NCI-H524 (cell line): ENCODE data around the gene KTN1.

ENCODE experiments used
- DNase-seq, 2 experiments: peaks; one replicate each; lab custom pipeline; 2025; lab: John Stamatoyannopoulos, UW

The KTN1 gene, protein sequence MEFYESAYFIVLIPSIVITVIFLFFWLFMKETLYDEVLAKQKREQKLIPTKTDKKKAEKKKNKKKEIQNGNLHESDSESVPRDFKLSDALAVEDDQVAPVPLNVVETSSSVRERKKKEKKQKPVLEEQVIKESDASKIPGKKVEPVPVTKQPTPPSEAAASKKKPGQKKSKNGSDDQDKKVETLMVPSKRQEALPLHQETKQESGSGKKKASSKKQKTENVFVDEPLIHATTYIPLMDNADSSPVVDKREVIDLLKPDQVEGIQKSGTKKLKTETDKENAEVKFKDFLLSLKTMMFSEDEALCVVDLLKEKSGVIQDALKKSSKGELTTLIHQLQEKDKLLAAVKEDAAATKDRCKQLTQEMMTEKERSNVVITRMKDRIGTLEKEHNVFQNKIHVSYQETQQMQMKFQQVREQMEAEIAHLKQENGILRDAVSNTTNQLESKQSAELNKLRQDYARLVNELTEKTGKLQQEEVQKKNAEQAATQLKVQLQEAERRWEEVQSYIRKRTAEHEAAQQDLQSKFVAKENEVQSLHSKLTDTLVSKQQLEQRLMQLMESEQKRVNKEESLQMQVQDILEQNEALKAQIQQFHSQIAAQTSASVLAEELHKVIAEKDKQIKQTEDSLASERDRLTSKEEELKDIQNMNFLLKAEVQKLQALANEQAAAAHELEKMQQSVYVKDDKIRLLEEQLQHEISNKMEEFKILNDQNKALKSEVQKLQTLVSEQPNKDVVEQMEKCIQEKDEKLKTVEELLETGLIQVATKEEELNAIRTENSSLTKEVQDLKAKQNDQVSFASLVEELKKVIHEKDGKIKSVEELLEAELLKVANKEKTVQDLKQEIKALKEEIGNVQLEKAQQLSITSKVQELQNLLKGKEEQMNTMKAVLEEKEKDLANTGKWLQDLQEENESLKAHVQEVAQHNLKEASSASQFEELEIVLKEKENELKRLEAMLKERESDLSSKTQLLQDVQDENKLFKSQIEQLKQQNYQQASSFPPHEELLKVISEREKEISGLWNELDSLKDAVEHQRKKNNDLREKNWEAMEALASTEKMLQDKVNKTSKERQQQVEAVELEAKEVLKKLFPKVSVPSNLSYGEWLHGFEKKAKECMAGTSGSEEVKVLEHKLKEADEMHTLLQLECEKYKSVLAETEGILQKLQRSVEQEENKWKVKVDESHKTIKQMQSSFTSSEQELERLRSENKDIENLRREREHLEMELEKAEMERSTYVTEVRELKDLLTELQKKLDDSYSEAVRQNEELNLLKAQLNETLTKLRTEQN (N-terminal part only)

DNA sequence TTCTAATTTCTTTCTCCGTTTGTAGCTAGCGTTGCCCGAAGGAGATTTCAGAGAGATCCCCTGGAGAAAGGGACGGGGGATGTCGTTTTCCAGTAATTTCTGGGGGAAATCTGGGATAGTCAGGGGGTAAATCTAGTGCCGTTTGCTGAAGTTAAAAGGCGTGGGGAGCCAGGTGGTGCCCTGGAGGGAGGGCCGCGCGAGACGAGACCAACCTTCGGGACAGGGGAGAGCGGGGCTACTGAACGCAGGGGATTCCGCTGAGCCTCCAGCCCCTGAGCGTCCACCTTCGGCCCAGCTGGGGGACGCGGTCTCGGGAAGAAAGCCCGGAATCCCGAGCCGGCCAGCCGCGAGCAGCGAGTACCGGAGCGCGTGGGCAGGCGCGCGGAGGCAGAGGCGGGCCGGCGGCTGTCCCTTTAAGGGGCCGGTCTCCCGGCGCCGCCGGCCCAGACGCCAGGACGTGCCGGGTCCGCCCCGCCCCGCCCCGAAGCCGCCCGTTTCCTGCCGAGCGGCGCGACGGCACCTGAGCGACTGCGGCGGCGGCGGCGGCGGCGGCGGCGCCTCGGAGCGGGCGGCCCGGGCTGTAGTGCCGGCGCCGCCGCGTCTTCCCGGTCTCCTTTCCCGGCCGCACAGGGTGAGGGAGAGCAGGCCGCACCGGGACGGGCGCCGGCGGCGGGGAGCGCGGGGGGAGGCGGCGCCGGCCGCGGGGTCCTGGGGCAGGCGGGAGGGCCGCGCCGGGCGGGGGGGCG, at the start of gene KTN1:
KTN1 (plus strand) TSS at position 484 of the 746 bp plus-strand sequence. CDS start 31,842 bp downstream, outside the sequence.
- peak; percentile 73 to 86 for DNase-seq

DNA sequence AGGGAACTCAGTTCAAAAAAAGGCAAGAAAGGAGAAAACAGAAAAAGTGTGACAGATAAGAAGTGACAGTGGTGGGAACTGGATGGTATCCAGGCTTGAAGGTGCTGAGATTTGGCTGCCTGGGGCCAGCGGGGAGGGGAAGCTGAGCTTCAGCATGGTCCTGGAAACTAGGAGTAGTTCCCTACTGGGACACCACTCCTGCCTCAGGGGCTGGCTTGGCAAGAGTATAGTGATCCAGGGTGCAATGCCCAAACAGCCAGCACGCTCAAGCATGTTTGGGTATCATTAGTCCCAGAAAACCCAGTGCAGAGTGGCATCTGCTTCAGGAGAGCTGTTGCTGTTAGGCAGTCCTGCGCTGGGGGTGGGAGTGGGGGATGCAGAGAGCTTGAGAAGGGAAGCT, 49.5 kb upstream of the KTN1 start:
- DNase-seq = no peak

DNA sequence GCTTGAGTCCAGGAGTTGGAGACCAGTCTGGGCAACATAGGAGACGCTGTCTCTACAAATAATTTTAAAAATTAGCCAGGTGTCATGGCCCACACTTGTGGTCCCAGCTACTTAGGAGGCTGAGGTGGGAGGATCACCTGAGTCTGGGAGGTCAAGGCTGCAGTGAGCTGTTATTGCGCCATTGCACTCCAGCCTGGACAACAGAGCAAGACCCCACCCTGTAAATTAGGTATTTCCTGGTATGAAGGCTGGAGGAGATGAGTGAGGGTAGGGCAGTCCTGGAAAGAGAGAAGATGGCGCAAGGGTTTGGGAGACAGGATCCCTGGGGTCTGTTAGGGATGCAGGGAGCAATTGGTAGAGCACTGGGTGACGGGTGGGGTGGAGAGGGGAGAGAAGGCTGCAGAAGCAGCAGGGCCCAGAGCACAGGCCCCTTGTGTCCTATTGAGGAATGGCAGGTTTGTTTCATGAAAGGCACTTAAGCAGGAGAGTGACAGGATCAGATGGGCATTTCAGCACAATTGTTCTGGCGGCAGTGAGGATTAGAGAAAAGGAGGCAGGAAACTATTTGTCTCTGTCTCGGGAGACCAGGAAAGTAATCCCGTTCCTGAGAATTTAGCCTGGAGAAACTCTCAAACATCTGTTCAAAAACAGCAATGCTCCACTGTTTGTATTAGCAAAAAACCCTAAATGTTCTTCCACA, 47.2 kb upstream of the KTN1 start:
- DNase-seq = peak; percentile 89 to 97

DNA sequence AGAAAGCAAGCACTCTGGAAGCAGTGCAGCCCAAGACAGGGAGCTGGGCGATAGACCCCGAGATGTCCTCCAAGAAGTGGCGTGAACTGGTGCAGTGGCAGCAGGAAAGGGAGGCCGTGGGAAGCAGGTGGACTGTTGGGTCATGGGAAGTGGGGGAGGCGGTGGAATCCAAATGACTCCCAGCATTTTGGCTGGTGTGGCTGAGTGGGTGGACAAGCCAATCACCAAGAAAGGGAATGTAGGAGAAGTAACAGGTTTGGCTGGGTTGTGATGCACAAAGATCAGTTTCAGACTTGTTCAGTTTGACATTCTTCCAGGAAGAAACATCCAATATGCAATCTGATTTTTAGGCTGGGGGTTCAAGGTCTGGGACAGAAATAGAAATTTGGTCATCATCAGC, 46.0 kb upstream of the KTN1 start:
- DNase-seq = peak in 1 of 2 experiments; percentile 16

DNA sequence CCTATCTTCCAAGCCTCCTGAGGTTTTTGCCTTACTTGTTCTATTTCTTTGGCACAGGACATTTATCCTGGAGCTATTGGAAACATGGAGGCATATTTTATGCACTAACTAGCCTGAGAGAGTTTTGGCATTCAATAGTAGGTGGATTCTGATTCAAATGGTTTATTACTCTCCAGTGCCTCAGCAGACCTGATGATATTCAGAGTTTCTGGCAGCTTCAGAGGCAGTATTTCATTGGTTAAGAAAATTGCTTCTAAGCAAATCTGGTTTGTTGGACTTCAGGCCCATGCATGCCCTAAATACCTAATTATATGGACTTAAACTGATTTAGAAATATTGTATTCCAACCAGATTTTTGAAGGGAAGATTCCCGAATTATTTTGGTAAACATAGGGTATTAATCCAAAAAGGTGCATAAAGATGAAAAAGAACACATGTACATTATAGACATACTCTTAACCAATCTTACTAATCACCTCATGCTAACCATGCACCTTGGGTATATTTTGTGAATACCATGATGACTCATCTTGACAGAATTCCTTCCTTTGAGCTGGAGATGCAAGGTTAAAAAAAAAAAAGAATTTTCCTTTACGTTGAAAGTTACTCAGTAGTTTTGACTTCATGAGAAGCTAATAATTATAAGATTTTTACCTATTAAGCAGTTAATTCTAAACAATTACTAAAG, 44.3 kb upstream of the KTN1 start:
- no peak for DNase-seq

DNA sequence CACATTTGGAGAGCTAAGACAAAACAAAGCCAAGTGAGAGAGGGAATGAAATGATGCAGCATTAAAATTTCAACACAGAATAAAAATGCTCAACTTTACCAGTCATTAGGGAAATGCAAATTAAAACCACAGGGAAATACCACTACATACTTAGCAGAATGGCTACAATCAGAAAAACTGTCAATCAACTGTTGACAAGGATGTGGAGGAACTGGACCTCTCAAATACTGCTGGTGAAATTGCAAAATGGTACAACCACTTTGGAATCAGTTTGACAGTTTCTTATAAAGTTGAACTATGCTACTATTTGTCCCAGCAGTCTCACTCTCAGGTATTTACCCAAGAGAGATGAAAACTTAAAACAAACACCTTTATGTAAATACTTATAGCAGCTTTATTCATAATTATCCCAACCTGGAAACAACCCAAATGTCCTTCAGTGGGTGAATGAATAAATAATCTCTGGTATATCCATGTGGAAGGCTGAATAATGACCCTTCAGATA, 43.8 kb upstream of the KTN1 start:
- no peak for DNase-seq

DNA sequence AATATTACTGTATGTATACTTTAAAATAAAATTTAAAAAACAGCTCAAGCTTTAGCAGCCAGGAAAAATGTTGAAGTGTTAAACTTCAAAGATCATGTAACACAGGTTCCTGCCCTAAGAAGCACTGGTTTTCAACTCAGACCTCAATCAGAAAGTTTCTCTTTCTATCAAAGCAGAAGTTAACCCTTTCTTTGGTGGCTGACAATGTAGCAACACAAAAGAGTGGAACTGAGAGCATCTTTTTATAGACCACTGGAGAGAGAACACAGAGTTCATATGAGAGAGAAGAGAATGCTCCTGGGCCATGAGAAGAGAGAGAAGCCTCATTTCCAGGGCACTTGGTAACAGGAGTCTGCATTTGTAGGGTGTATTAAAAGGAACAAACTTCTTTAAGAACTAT, 42.2 kb upstream of the KTN1 start:
- no peak for DNase-seq

DNA sequence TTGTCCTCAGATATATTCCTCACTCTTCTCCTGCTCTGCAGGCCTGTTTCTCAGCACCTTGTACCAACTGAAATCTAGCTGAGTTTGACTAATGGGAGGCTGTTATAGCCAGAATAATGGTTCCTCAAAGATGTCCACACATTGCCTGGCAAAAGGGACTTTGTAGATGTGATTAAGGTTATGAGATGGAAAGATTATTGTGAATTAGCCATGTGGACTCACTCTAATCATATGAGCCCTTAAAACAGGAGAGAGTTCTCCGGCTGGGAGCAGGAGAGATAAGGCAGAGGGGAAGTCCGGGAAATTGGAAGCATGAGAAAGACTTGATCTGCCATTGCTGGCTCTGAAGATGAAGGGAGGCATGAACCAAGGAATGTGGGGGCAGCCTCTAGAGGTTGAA, 40.0 kb upstream of the KTN1 start:
- DNase-seq = no peak

DNA sequence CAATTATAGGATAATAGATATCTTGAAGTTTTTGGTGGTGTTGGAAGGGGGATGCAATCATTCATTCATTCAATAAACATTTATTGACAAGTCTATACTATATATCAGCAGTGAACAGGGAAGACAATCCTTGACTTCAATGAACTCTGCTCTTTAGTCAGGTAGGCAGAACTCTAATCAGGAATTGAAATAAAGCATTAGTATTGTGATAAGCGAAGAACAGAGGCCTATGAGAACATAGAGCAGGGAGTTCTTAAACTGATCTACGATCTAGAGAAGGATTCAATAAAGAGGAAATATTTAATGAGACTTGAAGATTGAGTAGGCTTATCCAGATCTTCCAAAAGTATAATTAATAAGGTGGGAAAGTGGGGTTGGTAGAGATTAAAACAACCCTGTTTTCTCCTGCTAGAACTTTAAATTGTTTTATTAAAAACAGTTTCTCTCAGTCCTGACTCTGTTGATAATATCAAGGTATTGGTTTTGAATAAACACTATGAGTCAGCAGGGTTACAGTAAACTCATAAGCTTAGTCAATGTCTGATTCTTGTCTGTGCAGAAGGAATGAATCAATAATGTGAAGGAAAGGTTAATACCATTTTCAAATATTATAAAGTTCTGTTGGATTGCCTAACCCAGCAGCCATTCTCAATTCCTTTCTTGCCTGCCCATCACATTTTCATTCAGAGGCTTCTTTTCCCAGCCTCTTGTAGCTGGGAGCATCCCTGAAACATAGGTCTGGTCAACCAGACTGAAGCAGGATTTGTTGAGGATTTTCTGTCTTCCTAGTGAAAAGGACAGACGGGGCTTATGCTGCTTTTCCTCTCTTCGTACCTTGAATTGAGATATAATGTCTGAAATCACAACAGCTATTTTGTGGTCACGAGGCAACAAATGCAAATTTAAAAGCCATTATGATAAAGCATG, 38.9 kb upstream of the KTN1 start:
- no peak for DNase-seq

DNA sequence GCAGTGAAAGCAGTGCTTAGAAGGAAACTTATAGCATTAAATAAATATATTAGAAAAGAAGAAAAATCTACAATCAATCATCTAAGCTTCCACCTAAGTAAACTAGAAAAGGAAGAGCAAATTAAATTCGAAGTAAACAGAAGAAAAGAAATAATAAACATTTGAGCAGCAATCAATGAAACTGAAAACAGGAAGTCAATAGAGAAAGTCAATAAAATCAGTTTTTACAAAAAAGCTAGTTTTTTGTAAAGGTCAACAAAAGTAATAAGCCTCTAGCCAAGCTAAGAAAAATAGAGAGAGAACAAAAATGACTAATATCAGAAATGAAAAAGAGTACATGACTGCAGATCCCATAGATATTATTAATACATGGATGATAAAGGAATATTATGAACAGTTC, 34.2 kb upstream of the KTN1 start:
- DNase-seq = no peak

DNA sequence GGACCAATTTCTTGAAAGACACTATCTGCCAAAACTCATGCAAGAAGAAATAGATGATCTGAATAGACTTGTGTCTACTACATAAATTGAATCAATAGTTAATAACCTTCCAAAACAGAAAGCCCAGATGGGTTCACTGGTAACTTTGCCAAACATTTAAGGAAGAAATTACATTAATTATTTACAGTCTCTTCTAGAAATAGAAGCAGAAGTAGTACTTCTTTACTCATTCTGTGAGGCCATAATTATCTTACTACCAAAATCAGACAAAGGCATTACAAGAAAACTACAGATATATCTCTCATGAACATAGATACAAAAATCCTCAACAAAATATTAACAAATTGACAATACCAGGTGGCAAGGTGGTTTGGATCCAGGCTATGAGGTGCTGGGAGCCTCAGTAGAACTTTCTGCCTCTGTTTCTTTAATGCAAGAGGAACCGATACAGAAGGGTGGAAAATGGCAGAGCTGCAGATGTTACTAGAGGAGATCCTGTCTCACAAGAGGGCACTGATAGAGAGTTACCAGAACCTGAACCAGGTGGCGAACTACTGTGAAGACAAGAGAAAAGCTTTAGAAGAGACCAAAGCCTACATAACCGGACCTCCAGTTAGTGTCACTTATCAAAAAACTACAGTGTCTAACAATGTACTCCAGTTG, 33.7 kb upstream of the KTN1 start:
- no peak for DNase-seq

DNA sequence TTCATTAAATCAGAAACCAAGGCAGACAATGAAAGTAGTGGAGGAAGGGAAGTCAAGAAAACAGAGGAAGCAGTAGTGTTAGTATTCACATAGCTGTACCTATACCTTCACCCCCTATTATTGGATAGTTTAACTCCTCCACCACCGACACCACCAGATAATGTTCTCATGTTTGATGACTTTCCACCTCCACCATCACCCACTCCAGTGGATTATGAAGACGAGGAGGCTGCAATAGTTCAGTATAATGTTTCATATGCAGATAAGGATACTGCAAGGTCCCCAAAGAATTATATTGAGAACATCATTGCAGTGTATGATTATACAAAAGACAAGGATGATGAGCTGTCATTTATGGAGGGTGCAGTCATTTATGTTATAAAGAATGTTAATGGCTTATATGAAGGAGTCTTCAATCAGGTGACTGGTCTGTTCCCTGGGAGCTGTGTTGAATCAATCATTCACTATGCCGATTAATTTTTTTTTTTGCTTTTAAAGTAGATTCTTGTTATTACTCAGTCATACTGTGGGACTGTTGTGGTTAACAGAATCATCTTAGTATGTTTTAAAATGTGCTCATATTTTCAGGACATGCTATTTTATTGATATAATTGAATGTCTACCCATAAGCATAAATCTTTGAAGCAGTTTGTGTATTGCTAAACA, 32.2 kb upstream of the KTN1 start:
- DNase-seq = no peak

DNA sequence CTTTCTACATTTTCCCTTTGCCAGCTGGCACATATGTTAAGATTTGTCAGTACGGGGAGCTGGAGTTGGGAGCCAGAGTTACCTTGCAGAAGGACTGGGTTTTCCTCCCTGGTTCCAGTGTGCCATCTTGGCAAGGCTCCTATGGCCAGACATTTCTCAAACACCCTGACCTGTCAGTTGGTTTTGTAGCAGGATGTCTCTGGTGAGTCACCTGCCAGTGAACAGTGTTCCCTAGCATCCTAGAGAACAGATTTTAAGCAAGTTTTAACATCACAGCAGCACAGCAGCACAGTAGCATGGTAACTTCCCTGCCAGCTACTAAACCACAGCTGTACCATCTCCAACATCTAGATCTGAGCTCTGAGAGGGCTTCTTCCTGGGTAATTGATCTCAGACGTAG, 26.2 kb upstream of the KTN1 start:
- DNase-seq = no peak

DNA sequence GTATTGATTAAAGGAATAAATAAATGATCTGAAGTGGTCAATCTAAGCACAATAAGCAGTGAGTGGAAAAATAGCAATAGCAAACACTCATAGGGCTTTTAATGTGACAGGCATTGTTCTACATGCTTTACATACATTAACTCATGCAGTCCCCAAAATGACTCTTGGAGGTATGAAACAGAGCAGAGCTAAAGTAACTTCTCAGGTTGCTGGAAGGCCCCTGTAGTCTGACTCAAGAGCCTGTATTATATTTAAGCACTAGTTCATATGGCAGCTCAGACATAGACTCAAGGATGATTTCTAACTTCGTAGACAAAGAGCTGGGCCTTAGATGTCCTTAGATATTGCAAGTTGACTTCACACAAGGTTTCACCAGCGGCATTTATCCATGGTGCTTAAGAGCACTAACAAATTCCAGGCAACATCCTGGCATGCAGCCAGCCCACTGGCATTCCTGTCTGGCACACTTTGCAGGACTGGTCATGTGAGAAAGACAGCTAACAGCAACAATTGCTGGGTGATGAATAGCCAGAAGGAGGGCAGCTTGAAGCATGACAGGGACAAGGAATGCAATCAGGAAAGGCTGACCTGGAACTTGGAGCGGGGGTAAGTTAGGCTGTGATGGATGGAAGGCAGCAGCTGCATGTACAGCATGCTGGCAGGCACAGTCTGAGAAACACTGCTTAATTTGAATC, 22.9 kb upstream of the KTN1 start:
- DNase-seq = peak in 1 of 2 experiments; percentile 39

DNA sequence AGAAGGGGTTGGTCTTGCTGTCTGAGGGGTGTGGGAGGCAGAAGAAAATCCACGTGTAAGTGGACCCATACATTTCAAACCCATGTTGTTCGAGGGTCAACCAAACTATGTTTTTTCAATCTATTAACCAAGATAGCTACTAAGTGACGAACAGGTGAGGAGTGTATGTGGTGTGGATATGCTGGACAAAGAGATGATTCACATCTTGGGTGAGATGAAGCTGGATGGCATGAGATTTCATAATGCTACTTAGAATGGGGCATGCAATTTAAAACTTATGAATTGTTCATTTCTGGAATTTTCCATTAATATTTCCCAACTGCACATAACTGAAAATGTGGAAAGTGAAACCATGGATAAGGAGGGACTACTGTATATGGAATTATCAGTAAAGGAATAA, 17.9 kb upstream of the KTN1 start:
- no peak for DNase-seq

DNA sequence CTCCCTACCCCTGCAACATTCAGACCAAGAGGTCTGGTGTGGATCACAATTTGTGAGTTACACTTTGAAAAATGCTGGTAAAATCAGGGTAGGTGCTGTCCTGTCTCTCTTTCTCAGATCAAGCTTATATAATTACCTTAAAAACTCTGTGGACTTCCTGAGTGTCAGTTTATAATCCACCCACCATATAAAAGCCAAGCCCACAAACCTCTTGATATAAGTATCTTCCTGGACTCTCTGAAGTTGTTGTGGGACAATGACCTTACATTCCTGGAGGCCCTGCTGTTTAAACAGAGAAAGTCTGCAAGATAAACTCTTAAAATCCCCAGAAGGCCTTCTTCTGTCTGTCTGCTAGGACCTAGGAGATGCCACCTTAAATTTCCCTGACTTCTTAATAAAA, 11.4 kb upstream of the KTN1 start:
- no peak for DNase-seq
